Fibroblast of skin of abdomen (primary cell): Measurements from ENCODE around the gene PDPK1.
"Not testable (repeated sequence)": the region's sequence is repeated elsewhere in the genome, so short reads cannot be mapped to it uniquely, and the experiment has no call there.

Source experiments
- DNase-seq: peaks from one replicate; pipeline ENCODE4 v3.0.0-alpha.2; 2013

PDPK1 gene

DNA sequence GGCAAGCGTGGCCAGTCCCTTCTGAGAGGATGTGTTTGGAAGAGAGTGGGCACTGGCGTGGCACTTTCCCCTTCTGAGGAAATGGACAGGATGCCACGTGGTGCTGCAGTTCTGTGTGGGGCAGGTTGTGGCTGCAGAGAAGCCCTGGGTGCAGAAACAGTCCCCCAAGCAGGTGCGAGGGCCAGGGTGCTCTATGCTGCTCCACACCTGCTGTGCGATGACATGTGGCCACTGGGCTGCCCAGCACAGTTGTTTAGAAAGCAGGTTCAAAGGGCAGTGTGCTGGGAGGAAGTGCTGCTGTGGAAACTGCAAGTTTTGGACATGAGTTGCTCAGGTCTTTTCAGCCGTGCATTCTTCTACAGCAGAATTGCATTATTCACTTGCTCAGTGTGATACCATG lies 3.6 kb downstream of the PDPK1 start:
- not testable (repeated sequence) for DNase-seq

DNA sequence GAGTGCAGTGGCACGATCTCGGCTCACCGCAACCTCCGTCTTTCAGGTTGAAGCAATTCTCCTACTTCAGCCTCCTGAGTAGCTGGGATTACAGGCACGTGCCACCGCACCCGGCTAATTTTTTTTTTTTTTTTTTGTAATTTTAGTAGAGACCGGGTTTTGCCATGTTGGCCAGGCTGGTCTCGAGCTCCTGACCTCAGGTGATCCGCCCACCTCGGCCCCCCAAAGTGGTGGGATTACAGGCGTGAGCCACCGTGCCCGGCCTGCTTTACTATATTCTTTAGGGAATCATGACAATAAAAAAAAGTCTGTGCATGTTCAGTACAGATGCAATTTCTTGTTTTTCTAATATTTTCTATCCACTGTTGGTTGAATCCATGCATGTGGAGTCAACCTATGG lies 6.0 kb downstream of the PDPK1 start:
- not testable (repeated sequence) for DNase-seq

DNA sequence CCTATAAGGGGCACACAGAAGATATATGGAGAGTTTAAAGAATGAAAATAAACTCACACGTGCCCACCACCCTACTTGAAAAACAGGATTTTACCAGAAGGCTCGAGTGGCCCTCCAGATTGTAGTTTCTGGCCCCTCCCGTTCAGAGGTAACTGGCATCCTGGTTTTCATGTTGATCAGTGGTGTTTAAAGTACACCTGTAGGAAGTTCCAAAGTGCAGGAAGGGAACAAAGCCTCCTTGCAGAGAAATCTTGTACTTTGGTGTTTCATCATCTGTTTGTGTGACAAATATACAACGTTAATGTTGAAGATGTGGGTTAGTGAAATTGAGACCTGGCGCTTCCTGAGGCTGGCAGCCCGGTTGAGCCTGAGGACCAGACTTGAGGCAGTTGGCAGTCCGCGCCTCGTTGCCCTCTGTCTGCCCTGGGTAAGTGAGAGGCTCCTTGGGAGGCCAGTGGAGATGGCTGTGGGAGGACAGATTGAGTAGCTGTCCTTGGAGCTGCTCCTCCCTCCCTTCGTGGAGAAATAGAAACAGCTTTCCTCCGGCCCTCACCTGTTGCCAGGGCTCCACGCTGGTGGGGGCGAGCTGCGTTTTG lies 12.6 kb downstream of the PDPK1 start:
- not testable (repeated sequence) for DNase-seq

GRCh38 chr16:2551420-2551889 lies 13.6 kb downstream of the PDPK1 start:
- DNase-seq: peak; percentile 24

GRCh38 chr16:2554709-2555425 lies 17.0 kb downstream of the PDPK1 start:
- not testable (repeated sequence) for DNase-seq

- not testable (repeated sequence) for DNase-seq
These were observed 19.3 kb downstream of the PDPK1 start for GRCh38 chr16:2557150-2557549.

DNA sequence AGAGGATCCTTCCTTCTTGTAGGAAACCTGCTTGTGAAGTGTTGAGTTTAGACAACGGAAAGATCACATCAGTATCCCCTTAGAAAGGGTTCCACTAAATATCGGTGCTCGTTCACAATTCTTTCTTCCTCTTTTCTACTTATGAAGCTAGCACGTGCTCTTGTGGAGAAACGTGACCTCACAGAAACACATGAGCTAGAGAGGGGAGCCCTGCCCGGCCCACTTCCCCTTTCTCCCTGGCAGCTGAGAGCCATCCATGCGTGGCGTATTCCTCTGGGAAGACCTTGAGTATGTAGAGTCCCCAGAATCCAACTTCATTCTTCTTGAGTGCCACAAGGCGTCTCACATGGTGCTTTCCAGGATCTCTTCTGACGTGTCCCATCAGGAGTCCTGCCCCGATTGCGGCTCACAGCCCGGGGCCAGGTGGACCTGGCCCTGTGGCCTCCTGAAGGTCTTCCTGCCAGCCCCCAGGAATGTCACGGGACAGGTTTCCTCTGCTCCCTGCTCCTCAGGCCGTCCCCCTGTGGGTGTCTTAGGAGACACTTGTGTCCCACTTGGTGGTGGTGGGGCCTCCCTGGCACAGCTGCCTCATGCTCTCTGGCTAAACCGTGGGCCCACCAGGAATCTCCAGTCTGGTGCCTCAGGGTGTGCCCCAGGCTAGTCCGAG lies 22.4 kb downstream of the PDPK1 start:
- DNase-seq: not testable (repeated sequence)

DNA sequence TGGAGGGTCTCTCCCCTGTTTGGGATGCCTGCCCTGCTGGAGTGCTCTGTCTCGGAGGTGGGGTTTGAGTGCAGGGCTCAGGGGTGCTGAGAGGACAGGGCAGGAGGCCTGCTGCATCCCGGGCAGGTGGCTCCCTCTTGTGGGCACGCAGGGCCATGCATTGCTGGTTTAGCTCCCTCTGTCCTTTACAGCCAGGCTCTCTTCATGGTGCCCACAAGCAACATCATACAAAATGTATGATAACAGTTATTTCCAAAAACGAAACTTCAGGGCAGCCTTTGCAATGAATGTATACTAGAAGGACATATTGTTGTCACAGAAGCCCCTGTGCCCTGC lies 22.9 kb downstream of the PDPK1 start:
- DNase-seq: not testable (repeated sequence)

DNA sequence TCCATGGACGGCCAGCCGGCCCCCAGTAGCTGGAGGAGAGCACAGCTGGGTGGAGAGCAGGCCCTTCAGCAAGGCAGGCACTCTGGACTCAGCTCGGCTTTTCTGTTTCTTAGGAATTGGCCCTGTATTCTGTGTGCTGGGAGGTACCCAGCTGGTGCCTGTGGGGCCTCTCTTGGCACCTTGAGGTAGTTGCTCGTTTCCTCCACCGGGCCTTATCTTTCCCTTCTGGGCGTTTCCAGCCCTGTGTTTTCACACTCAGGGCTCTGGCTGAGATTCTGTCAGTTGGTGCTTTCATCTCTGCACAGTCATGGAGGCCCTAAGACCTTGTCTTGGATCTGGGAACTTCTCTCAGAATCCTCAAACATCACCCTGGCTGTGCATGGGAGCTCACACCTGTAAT lies 29.7 kb downstream of the PDPK1 start:
- not testable (repeated sequence) for DNase-seq

DNA sequence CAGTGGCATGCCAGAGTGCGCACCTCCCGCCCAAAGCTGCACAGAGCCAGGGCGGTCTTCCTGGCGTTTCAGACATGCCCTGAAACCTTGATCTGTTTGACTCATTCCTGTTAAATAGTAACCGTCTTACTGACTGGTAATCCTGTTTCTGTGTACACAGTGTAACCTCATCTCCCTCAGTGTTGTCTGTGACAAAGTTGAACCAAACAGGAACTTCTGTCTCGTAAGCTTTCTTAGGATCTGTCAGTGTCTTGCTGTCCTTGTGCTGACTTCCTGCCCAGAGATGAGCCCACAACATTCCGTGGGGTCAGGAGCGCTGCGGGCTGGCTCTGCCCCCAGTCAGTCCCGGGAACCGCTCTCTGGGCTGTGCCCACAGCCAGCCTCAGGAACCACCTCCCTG lies 30.8 kb downstream of the PDPK1 start:
- DNase-seq: not testable (repeated sequence)

DNA sequence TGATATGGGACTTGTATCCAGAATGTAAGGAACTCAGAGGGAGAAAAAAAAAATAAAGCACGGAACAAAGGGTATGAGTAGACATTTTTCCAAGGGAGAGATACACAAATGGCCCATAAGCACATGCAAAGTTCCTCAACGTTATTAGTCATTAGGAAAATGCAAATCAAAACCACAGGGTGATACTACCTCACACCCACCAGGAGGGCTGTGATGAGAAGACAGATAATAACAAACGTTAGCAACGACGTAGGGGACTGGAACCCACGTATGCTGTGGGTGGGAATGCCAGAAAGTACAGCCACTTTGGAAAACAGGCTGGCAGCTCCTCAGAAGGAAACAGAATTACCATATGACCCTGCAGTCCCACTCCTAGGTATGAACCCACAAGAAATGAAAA lies 34.9 kb downstream of the PDPK1 start:
- not testable (repeated sequence) for DNase-seq

DNA sequence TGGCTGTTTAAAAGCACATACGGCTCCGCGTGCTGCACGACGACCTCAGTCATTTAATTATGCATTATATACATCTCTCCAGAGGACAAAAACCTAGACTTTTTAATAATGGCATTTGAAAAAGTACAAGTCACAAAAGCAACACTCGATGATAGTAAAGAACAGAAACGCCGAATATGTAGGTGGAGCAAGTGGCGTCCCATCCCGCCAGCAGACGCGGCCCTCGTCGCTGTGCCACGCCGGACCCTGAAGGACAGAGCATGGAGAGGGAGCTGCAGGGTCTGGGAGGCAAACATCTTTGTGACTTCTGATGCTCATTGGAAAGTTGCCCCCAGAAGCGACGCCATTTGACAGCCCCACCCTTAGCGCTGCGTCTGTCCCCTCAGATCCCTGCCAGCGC lies 38.0 kb downstream of the PDPK1 start:
- DNase-seq: not testable (repeated sequence)

GRCh38 chr16:2577044-2577443 lies 39.2 kb downstream of the PDPK1 start:
- DNase-seq: not testable (repeated sequence)

- DNase-seq: not testable (repeated sequence)
These were observed 41.1 kb downstream of the PDPK1 start for GRCh38 chr16:2578905-2579304.

GRCh38 chr16:2580143-2580542 lies 42.3 kb downstream of the PDPK1 start:
- DNase-seq: peak; percentile 15

- DNase-seq: not testable (repeated sequence)
These were observed 43.0 kb downstream of the PDPK1 start for GRCh38 chr16:2580818-2581217.

DNA sequence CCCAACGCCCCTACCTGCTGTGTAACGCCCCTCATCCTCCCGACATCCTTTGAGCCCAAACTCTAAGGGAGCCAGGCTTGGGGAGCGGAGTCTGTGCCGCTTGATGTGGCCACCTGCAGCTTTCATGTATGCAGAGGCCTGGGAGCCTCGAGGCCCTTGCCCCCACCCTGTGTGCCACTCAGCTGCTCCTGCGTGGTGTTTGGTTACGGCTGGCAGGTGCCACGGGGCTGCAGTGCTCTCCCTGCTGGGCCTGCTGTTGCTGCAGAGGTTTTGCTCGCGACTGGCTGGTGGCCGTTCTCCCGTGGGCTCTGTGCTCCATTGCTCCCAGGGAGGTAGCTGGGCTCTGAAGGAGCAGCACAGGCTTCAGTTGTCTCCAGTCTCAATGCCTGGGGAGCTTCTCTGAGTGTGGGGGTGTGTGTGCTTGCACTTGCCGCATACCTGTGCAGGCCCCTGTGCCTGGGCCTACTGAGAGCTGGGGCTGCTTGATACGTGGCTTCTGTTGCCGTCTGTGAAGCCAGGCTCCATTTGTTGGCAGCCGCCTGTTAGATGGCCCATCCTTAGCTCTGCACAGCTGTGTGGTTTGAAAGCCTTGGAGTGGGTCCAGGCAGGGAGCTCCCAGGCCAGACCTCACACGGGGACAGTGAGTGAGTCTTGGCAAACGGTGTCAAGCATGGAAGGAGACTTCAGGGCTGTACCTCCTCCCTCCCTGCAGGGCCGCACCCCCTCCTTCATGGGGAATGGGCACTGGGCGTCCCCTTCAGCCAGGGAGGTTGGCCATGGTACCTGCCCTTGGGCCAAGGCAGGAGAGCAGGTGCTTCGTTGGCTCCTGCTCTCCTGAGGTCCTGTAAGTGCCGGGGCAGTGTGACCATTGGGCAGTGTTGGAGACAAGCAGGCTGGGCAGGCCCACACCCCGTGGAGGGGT lies 47.2 kb downstream of the PDPK1 start:
- DNase-seq: peak; percentile 12

DNA sequence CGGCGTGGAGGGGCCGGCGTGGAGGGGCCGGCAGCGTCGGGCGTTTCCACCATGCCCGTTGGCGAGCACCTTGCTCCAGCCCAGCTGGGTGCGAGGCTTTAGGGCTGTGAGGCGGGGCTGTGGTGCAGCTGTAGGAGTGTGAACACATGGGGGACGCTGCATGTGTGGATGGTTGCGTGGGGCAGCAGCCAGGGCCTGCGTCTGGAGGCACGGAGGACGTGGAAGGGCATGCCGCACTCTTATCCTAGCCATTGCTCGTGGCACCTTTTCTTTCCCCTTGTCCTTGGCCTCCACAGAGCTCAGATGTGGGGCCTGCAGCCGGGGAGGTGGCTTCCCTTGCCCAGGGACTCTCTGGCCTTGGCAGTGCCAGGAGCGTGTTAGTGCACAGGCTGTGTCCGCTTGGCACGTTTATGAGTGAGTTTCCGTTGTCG lies 47.8 kb downstream of the PDPK1 start:
- no peak for DNase-seq

- no peak for DNase-seq
These were observed 48.4 kb downstream of the PDPK1 start for GRCh38 chr16:2586241-2586640.

GRCh38 chr16:2586901-2587480 lies 49.2 kb downstream of the PDPK1 start:
- DNase-seq: no peak

DNA sequence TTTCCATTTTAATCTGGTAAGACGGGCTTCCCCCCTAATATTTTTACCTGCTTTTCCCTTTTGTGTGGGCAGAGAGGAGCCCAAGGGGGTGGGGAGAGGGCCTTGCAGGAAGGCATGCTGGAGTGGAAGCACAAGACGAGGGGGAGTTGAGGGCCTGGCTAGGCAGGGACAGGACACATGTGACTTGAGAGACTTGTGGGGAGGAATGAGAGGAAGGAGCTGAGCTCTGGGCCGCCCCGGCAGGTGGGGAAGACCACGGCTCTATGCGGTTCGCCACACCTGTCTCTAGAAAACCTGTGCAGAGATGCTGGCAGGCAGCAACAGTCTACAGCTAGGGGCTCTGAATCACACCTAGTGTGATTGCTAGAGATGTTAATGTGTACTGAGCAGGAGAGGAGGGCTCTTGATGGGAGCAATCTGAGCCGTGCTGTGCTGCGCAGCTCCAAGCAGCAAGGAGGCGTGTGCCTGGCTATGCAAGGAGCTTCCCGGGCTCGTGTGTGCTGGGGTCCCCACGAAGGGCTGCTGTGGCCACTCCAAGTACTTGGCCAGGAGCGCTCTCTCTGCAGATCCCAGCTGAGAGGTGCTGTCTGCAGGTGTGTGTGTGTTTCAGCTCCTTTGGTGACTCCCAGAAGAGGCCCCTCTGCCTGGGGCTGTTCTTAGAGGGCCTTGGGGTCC lies 50.2 kb downstream of the PDPK1 start:
- DNase-seq: no peak
